GF-D8 (cell line): ENCODE data around the gene MPDZ.

Experiments used
- DNase-seq: peaks from one replicate; lab custom pipeline; 2025; lab: John Stamatoyannopoulos, UW

MPDZ gene

DNA sequence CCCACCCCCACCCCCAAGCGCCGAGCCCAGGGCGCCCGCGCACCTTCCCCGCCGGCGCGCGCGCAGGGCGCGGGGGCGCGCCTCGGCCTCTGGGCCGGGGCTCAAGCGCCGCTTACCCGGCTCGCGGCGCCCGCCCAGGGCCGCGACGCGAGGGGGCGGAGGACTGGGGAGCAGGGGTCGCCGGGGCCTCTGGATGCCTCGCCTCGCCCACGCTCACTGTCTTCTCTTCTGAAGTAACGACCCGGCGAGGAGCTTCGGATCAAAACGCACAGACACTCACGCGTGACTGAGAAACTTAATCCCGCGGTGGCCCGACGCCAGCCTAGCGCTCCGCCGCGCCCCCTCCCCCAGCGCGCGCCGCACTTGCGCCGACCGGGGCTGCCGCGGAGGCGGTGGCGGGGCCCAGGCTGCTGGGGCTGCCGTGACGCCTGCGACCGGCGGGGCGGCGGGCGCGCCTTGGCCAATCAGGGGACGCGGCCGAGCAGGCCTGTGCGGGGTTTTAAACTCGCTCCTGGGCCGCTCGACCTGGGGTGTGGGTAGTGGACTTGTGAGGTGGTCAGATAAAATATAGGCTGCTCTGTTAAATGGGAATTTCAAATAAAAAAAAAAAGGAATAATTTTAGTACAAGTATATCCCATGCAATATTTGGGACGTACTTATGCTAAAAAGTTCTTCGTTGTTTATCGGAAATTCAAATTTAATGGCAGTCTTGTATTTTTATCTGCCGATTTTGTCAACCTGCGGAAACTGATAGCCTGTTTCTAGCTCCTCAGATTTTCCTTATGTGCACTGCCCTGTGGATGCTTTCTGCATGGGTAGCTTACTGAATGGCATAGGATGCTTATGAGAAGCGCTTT, at the start of gene MPDZ:
Gene MPDZ, minus strand, starts transcription at position 409 of the 858 bp plus-strand sequence. CDS start 29,377 bp downstream, outside the sequence.
- no peak for DNase-seq

DNA sequence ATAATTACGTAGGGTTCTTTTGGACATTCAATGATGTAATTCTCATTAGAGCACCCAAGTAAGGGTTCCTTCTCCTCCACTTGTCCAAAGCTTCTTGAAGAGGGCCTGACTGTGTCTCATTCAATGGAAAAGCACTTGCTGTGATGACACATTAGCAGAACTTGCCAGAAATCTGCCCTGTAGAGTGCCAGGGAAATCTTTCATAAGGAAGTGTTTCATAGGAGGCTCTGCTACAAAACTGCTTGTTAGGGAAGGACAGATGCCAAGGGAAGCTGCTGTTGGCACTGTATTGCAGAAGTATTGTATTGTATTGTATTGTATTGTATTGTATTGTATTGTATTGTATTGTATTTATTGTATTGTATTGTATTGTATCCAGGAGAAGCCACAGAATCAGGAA, 45.5 kb upstream of the MPDZ start:
- DNase-seq = no peak

GRCh38 chr9:13322828-13323550, 43.5 kb upstream of the MPDZ start:
- DNase-seq = no peak

DNA sequence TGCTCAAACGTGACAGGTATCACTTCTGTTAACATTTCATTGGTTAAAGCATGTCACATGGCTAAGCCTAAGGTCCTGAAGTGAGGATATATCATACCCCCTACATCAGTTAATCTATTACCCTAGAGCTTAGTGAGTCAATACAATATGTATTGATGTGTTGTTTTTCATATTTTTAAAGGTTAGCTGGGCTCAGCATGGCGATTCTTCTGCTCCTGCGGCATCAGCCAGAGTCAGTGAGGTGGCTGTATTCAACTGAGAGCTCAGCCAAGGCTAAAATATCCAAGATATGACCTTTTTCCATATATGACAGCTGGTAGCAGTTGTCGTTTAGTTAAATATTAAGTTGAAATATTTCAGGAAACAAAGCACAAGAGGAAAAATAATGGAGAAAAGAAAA, 38.5 kb upstream of the MPDZ start:
- no peak for DNase-seq

DNA sequence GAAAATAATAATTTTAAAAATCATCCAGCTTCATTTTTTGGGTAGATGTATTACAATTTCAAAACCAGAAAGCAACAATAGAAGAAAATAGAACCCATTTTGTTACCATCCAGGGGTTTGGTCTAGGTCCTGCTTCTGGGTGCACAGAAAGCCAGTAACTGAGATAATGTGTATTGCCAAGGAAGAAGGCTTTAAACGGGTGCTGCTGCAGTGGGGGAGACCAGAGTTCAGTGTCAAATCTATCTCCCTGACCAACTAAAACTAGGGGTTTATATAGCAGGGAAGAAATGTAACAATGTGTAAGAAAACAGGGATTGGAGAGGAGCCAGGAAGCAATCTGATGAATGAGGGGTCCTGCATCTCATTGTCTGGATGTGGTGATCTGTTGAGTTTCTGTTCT, 17.5 kb upstream of the MPDZ start:
- no peak for DNase-seq

DNA sequence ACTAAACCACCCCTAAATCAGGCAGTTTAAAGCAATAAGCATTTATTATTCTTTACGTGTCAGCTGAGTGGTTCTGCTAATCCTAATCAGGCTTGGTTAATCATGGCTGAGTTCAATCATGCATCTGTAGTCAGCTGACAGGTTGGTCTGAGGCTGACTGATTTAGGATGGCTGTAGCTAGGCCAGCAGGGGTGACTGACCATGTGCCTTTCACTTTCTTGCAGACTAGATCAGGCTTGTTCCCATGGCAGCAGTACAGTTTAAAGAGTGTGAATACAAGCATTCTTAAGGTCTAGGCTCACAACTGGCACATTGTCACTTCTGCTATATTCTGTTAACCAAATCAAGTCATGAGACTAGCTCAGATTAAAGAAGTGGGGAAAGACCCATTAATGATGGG, 16.1 kb upstream of the MPDZ start:
- no peak for DNase-seq

DNA sequence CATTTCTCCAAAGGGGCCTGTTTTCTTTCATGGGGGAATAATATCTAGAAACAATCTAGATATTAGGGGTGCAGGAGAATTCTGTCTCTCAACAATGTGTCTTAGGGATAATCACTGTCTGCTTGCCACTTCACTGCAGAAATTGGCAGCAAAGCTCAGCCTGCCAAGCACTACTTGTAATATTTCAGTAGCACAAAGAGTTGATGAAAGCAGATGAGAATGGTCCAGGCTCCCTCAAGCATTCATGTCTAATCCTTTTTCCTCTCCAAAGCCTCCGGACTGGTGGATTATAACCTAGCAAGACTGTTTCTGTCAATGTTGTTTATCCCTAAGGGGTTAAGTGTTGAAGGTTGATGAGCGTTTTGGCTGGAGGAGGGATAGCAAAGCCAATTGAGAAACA, 13.3 kb upstream of the MPDZ start:
- DNase-seq = no peak

- no peak for DNase-seq
Measured at GRCh38 chr9:13292158-13292557, 12.7 kb upstream of the MPDZ start.

- DNase-seq = no peak
Measured at GRCh38 chr9:13291718-13292117, 12.2 kb upstream of the MPDZ start.

GRCh38 chr9:13284011-13284410, 4.5 kb upstream of the MPDZ start:
- DNase-seq = no peak

DNA sequence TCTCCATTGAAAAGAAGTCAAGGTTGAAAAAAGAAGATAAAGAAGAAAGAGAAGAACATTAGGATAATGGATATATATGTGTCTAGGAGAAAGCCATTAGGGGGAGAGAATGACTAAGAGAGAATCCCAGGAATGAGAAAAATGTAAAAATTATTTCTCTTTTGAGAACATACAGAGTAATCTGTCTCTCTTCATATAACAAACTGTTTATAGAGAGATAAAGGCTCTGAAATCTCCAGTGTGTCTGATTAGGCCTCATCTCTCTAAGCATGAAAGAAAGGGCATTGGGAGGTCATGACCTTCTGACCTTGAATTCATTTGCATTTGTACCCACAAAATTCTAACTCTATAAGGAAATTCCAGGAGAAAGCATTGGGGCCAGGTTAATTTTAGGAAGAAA, 3.5 kb upstream of the MPDZ start:
- no peak for DNase-seq

GRCh38 chr9:13281356-13282016, 2.0 kb upstream of the MPDZ start:
- no peak for DNase-seq

DNA sequence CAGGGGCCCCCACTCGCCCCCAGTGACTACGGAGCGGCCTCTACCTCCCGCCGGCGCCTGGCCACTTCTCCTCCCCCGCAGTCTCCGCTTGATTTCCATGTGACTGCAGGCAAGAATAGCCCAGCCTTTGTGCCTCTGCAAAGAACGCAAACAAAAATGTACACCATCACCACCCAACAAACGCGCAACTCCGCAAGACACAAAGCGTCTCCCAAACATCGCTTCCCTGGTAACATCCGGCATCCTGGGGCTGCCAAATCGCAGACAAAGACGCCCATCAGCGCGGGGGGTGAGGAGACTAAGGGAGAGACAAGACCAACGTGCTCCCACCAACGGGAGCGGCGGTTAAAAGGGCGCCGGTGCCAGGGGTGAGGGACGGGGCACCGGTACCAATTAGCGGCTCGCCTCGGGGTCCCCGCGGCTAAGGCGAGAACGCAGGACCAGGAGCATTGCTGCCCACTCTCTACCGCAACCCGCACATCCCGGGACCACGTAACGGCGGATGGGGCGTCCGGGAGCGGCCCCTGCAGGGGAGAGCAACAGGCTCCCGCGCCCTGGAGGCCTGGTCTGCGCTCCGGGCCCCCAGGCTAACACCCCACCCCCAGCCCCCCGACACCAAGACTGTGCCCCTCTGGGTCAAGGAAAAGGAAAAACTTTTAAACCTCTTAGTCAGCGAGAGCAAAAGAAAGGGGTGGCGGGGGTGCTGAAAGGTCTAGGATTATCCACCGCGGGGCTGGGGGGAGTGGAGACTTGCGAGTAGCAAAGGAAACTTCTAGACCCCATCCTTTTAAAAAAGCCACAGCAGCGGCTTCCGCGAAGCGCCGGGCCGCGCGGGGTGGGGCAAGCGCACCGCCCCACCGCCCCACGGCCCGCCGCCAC, 885 bp downstream of the MPDZ start:
- DNase-seq = no peak

- DNase-seq = no peak
Measured at GRCh38 chr9:13278023-13278367, 1.5 kb downstream of the MPDZ start.

- no peak for DNase-seq
Measured at GRCh38 chr9:13274886-13275641, 4.4 kb downstream of the MPDZ start.

- DNase-seq = no peak
Measured at GRCh38 chr9:13270734-13271133, 8.8 kb downstream of the MPDZ start.

- no peak for DNase-seq
Measured at GRCh38 chr9:13269589-13270452, 9.7 kb downstream of the MPDZ start.

DNA sequence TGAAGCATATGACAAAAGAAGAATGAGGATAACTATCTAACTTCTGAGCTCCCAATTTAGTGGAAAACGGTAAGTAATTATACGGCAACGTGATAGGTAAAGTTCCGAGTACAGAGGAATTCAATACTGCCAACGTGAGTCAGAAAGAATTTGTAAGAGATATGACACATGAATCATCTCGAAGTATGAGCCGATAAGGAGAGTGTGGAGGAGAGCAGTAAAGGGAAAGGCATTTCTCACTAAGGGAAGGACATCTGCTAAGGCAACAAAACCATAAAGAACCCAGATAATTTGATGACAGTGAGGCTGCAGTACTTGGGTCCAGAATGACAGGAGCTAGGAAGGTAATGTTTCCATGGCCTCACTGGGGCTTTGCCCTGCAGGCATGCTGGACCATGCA, 11.0 kb downstream of the MPDZ start:
- no peak for DNase-seq

DNA sequence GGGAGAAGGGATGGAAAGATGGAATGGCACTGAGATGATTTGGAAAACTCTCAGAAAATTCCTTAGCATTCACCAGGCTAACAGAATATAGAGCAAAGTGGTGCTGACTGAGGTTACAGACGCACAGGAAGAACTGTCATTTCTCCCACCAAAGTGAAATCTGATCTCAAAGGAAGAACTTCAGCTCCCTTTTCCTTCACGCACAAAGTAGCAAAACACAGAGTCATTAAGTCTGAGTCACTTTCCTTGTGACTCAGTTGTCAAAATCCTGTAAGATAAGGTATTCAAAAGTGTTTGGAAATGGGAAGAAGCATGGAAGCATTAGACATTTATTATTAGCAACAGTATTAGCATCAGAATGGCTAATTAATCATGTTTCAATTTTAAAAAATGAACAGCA, 11.7 kb downstream of the MPDZ start:
- DNase-seq = no peak

DNA sequence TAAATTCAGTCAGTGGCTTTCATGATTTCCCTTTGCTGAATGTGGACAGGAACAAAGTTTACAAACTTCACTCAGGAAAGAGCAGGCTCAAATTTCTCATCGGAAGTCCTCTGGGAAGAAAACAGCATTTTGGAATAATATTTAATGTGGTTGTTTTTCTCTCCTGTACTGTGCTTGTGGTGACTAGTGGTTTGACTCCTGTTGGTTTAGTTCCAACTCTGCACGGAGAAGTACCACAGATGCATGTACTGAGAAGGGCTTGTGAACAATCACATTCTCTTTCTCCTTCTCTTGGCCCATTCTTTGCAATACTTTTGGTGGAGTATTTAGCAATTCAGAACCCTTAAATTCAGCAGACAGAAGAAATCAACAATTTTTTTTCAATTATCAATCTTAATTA, 13.3 kb downstream of the MPDZ start:
- no peak for DNase-seq
